HepG2 (cell line): ENCODE measurements around the gene CYP4F22. TPM values are rescaled to one million over a fixed set of nuclear protein-coding genes. Genes with fewer than 3 reads are reported as not detected.
A peak's percentile ranks its signal among the peaks of the same experiment; 100 is the strongest.

Experiments used
- ARID2 ChIP-seq: sonication (generic); formaldehyde crosslinking; IDR thresholded peaks from 2 replicates; pipeline ENCODE4 v1.8.1; 2022; ENCODE audit warnings: mild to moderate bottlenecking, missing genetic modification reagents, borderline replicate concordance
- BRD4 ChIP-seq: sonication (generic); formaldehyde crosslinking; IDR thresholded peaks from 2 replicates; pipeline ENCODE4 v1.4.0; 2020; ENCODE audit warnings: missing genetic modification reagents
- DMTF1 ChIP-seq: sonication (generic); formaldehyde crosslinking; IDR thresholded peaks from 2 replicates; pipeline ENCODE4 v1.4.0; 2020; ENCODE audit warnings: mild to moderate bottlenecking, missing genetic modification reagents
- HBP1 ChIP-seq: IDR thresholded peaks from 2 replicates; pipeline ENCODE4 v1.6.1; 2016; ENCODE audit warnings: low read depth, control low read depth
- ISL2 ChIP-seq: sonication (generic); formaldehyde crosslinking; IDR thresholded peaks from 2 replicates; pipeline ENCODE4 v1.5.0; 2020; ENCODE audit warnings: missing genetic modification reagents
- KDM5A ChIP-seq: fragments of 200-600 bp; sonication (generic); IDR thresholded peaks from 2 replicates; pipeline ENCODE4 v1.7.0; 2018; ENCODE audit warnings: antibody characterized with exemption, mild to moderate bottlenecking, low read length, borderline replicate concordance
- MAF1 ChIP-seq: sonication (generic); formaldehyde crosslinking; IDR thresholded peaks from 2 replicates; pipeline ENCODE4 v1.5.0; 2020; ENCODE audit warnings: missing genetic modification reagents, borderline replicate concordance
- MYC ChIP-seq: sonication (generic); formaldehyde crosslinking; IDR thresholded peaks from 2 replicates; pipeline ENCODE4 v1.9.0; 2021; ENCODE audit warnings: missing genetic modification reagents, borderline replicate concordance
- NFATC3 ChIP-seq: sonication (generic); formaldehyde crosslinking; IDR thresholded peaks from 2 replicates; pipeline ENCODE4 v1.5.1; 2020; ENCODE audit warnings: mild to moderate bottlenecking, missing genetic modification reagents
- ONECUT2 ChIP-seq: sonication (generic); formaldehyde crosslinking; IDR thresholded peaks from 2 replicates; pipeline ENCODE4 v1.4.0; 2020; ENCODE audit warnings: missing genetic modification reagents
- PBX3 ChIP-seq: sonication (generic); formaldehyde crosslinking; IDR thresholded peaks from 2 replicates; pipeline ENCODE4 v1.8.1; 2023; ENCODE audit warnings: missing genetic modification reagents, inconsistent platforms, borderline replicate concordance
- RELA ChIP-seq: sonication (generic); formaldehyde crosslinking; IDR thresholded peaks from 2 replicates; pipeline ENCODE4 v1.4.0; 2020; ENCODE audit warnings: missing genetic modification reagents
- REXO4 ChIP-seq: sonication (generic); formaldehyde crosslinking; IDR thresholded peaks from 2 replicates; pipeline ENCODE4 v1.8.0; 2022; ENCODE audit warnings: missing genetic modification reagents, mild to moderate bottlenecking, borderline replicate concordance
- SCMH1 ChIP-seq: sonication (generic); formaldehyde crosslinking; IDR thresholded peaks from 2 replicates; pipeline ENCODE4 v1.9.0; 2021; ENCODE audit warnings: missing genetic modification reagents, mild to moderate bottlenecking, borderline replicate concordance
- SIX1 ChIP-seq: sonication (generic); formaldehyde crosslinking; IDR thresholded peaks from 2 replicates; pipeline ENCODE4 v1.4.0; 2020; ENCODE audit warnings: missing genetic modification reagents, borderline replicate concordance
- SP5 ChIP-seq: IDR thresholded peaks from 2 replicates; pipeline ENCODE4 v1.6.1; 2016; ENCODE audit warnings: low read depth, borderline replicate concordance
- TBX3 ChIP-seq: fragments of 450-650 bp; IDR thresholded peaks from 2 replicates; pipeline ENCODE4 v1.6.1; 2017; ENCODE audit warnings: antibody characterized with exemption, mild to moderate bottlenecking, inconsistent platforms, borderline replicate concordance
- U2AF2 ChIP-seq: fragments of 200-400 bp; formaldehyde crosslinking; IDR thresholded peaks from 2 replicates; pipeline ENCODE4 v1.6.1; 2017; ENCODE audit warnings: low read depth, mild to moderate bottlenecking, low read length
- ZNF264 ChIP-seq: sonication (generic); formaldehyde crosslinking; IDR thresholded peaks from 2 replicates; pipeline ENCODE4 v1.4.0; 2020; ENCODE audit warnings: missing genetic modification reagents
- polyA plus RNA-seq, 8 experiments: library from polyadenylated mRNA; depleted of rRNA in 3 of 8; stranded (reverse) in 7 of 8; unstranded in 1 of 8; fragments of >200 nt; fragmentation: Illumina TruSeq in 4 of 8; extraction: Trizol in 4 of 8; gene quantifications; 2 replicates each; pipeline versions ENCODE4 v1.2.1 to v1.2.3, GENCODE V29; 2011 to 2016; ENCODE audit warnings: low read depth in 4 of 8, missing spikeins in 1 of 8, mixed read lengths in 1 of 8; ENCODE audit not compliant: insufficient read depth in 1 of 8
- total RNA-seq, 5 experiments: library from RNA; depleted of rRNA; stranded (reverse); fragments of >200 nt; fragmentation: Illumina TruSeq; extraction: Trizol; gene quantifications; 2 replicates each; pipeline ENCODE4 v1.2.3, GENCODE V29; 2016; ENCODE audit warnings: low read depth in 1 of 5
- TF ChIP-seq, protein P1 (sequence below): sonication (generic); formaldehyde crosslinking; IDR thresholded peaks from 2 replicates; pipeline ENCODE4 v1.5.0; 2020; ENCODE audit warnings: mild to moderate bottlenecking, missing genetic modification reagents
- TF ChIP-seq, protein P2 (sequence below): sonication (generic); formaldehyde crosslinking; IDR thresholded peaks from 2 replicates; pipeline ENCODE4 v1.4.0; 2020; ENCODE audit warnings: missing genetic modification reagents

The CYP4F22 gene
- total and polyA plus RNA-seq, 2 of the 13 experiments (the other 11 are each of a cell fraction or from before 2014, with no cell fraction given), result 0.05 TPM; not detected in 1

DNA sequence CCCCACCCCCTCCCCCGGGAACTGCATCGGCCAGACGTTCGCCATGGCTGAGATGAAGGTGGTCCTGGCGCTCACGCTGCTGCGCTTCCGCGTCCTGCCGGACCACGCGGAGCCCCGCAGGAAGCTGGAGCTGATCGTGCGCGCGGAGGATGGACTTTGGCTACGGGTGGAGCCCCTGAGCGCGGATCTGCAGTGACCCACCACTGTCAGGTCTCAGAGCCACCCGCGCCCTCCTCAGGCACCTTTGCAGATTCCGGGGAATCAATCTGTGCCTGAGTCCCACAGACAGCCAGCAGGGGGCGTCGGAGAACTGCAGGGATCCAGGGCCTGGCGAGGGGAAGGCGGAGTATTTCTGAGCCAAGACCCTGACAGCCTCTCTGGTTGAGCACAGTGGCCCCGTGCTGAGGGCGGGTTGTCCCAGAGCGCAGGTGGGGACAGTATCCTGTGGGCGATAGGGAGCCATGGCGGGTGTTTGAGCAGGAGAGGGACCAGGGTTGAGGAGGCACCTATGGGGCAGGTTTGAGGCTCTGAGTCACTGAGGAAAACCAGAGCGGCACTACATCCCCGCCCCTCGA is 76.3 kb downstream of the CYP4F22 start (continued):
- no peak for TF ChIP-seq PBX3 (CRISPR knock-in tag)
- TF ChIP-seq SCMH1 (CRISPR knock-in tag), result no peak
- TF ChIP-seq TBX3, result no peak
- no peak for TF ChIP-seq DMTF1 (CRISPR knock-in tag)
- TF ChIP-seq BRD4 (CRISPR knock-in tag), result no peak
- TF ChIP-seq MYC (CRISPR knock-in tag), result peak; percentile 57; the same call in 1 of the 2 replicates
- TF ChIP-seq NFATC3 (CRISPR knock-in tag), result no peak
- TF ChIP-seq HBP1 (CRISPR knock-in tag), result no peak
- no peak for TF ChIP-seq ARID2 (CRISPR knock-in tag)
- TF ChIP-seq ISL2, result 0 out of 2 replicates have a peak, but pooled peaks have one; percentile 39
- no peak for TF ChIP-seq ONECUT2 (CRISPR knock-in tag)
- TF ChIP-seq SP5 (CRISPR knock-in tag), result no peak
- TF ChIP-seq REXO4, result no peak
- TF ChIP-seq, protein P1, sequence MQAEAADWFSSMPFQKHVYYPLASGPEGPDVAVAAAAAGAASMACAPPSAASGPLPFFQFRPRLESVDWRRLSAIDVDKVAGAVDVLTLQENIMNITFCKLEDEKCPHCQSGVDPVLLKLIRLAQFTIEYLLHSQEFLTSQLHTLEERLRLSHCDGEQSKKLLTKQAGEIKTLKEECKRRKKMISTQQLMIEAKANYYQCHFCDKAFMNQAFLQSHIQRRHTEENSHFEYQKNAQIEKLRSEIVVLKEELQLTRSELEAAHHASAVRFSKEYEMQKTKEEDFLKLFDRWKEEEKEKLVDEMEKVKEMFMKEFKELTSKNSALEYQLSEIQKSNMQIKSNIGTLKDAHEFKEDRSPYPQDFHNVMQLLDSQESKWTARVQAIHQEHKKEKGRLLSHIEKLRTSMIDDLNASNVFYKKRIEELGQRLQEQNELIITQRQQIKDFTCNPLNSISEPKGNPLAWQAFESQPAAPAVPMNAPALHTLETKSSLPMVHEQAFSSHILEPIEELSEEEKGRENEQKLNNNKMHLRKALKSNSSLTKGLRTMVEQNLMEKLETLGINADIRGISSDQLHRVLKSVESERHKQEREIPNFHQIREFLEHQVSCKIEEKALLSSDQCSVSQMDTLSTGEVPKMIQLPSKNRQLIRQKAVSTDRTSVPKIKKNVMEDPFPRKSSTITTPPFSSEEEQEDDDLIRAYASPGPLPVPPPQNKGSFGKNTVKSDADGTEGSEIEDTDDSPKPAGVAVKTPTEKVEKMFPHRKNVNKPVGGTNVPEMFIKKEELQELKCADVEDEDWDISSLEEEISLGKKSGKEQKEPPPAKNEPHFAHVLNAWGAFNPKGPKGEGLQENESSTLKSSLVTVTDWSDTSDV, result no peak
- TF ChIP-seq, protein P2, sequence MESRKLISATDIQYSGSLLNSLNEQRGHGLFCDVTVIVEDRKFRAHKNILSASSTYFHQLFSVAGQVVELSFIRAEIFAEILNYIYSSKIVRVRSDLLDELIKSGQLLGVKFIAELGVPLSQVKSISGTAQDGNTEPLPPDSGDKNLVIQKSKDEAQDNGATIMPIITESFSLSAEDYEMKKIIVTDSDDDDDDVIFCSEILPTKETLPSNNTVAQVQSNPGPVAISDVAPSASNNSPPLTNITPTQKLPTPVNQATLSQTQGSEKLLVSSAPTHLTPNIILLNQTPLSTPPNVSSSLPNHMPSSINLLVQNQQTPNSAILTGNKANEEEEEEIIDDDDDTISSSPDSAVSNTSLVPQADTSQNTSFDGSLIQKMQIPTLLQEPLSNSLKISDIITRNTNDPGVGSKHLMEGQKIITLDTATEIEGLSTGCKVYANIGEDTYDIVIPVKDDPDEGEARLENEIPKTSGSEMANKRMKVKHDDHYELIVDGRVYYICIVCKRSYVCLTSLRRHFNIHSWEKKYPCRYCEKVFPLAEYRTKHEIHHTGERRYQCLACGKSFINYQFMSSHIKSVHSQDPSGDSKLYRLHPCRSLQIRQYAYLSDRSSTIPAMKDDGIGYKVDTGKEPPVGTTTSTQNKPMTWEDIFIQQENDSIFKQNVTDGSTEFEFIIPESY (CRISPR knock-in tag), result 0 out of 2 replicates have a peak, but pooled peaks have one; percentile 15
- TF ChIP-seq ZNF264 (CRISPR knock-in tag), result no peak
- TF ChIP-seq SIX1 (CRISPR knock-in tag), result no peak
- no peak for TF ChIP-seq MAF1 (CRISPR knock-in tag)
- TF ChIP-seq U2AF2, result no peak
- TF ChIP-seq KDM5A, result no peak
- TF ChIP-seq RELA (CRISPR knock-in tag), result no peak
